ENCODE data around the gene PLEKHG1.

The PLEKHG1 gene

GRCh38 chr6:150640556-150641209 lies 41.0 kb downstream of the PLEKHG1 start:
- DNase-seq (ENCODE audit: low read depth) = no peak

DNA sequence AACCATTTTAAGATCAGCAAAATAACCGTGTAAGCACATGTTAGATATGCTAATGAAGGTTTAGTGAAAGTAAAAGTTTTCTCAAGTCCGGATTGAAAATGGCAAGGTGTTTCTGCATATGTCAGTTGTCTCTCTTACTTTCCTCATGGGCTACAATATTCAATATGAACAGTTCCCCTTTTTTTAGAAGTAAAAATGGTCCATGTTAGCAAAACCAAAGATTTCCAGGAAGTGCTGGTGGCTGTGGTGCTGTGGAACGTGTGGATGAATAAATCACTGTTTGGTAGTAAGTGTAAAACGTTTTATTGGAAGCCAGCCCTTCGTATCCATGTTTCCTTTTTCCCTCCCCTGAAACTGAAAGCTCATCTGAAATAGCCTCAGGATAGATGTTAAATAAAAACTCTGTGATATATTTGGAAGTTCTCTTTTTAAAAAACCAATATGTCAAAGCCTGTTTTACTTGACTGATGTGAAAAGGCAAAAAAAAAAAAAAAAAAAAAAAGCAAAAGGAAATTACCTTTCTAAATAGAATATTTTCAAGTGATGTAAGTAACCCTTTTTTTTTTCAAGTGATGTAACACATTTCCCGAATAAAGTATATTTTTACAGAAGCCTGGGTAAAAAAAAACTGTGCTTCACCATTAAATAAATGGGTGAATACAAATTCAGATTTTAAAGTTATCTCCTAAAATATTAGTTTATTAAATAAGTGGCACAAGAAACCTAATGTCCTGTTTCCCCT lies 41.9 kb downstream of the PLEKHG1 start:
- no peak for DNase-seq (ENCODE audit: low read depth)

- DNase-seq (ENCODE audit: low read depth) = no peak
Measured at GRCh38 chr6:150646228-150646627, 46.5 kb downstream of the PLEKHG1 start.

GRCh38 chr6:150647051-150647450 lies 47.4 kb downstream of the PLEKHG1 start:
- DNase-seq (ENCODE audit: low read depth) = no peak
